ENCODE measurements around the gene ROBO1.
"Not testable (repeated sequence)": the region's sequence is repeated elsewhere in the genome, so short reads cannot be mapped to it uniquely, and the experiment has no call there.

Gene ROBO1

GRCh38 chr3:78765671-78766485, 1001.9 kb downstream of the ROBO1 start:
- peak; percentile 80 for DNase-seq

DNA sequence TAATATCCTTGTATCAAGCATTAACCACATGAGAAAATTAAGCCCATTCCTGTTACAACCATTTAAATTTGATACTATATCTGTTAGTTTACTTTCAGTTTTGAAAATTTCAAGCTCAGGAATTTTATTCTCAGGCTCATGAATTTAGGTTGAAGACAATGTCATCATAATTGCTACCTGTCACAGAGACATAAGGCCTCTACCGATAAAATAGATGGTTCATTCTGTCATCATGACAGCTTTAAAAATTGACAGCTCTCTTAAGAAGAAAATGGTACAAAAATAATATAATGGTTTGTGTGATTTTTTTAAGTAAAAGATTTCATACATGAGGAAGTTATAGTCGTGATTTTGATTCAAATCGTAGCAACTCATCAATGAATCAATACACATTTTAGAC, 1003.2 kb downstream of the ROBO1 start:
- DNase-seq, result no peak

DNA sequence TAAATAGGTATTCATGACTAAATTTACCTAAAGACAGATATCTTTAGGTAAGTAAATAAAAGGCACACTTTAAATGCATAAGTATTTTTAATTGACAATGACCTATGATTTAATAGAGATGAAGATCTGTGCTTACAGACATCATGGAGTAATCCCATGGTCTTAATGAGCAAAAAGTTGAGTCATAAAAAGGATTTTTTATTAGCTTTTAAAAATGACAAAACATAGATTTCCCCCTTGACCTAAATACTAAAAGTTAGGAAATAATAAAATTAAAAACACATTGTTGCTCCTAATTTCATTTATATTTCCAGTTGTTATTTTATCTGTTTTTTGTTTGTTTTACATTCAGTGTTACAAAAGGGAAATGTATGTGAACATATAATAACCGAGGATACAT, 1005.7 kb downstream of the ROBO1 start:
- DNase-seq, result no peak

DNA sequence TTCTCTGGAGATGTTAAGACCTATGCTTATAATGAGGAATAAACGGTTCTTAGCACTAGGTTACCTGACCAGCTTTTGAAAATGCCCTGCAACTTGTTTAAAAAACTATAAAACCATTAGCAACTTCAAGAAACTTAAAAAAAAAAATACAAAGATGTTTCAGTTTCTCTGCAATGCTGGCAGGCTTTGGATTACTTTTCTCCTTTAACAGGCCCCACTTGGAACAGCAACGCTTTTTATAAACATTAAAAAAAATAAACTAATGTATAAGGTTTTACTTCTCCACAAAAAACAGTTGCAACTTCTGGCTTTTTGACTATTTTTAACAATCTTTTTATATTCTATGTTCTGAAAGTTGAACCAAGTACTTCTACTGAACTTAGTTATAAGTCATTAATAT, 1006.7 kb downstream of the ROBO1 start:
- DNase-seq, result no peak

- no peak for DNase-seq
Measured at GRCh38 chr3:78757731-78758130, 1010.1 kb downstream of the ROBO1 start.

GRCh38 chr3:78754066-78754743, 1013.6 kb downstream of the ROBO1 start:
- no peak for DNase-seq

- no peak for DNase-seq
Measured at GRCh38 chr3:78751266-78751665, 1016.5 kb downstream of the ROBO1 start.

- DNase-seq, result not testable (repeated sequence)
Measured at GRCh38 chr3:78750291-78750690, 1017.5 kb downstream of the ROBO1 start.

DNA sequence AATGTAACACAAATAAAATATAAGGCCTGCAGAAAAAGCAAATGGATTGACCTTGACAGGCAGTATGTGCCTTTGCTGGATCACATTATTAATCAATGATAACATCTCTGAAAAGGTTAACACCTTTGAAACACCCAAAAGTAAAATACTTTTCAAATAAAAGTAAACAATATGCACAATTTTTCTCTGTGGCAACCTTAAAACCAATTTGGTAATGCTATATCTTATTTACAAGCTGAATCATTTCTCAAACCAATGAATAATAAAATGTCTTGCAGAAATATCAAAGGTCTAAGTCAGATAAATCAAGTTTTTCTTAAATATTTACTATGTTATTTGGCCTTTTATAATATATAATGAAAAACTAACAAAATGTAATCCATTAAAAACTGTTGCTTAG, 1018.7 kb downstream of the ROBO1 start:
- DNase-seq, result no peak

GRCh38 chr3:78745847-78746246, 1022.0 kb downstream of the ROBO1 start:
- no peak for DNase-seq

DNA sequence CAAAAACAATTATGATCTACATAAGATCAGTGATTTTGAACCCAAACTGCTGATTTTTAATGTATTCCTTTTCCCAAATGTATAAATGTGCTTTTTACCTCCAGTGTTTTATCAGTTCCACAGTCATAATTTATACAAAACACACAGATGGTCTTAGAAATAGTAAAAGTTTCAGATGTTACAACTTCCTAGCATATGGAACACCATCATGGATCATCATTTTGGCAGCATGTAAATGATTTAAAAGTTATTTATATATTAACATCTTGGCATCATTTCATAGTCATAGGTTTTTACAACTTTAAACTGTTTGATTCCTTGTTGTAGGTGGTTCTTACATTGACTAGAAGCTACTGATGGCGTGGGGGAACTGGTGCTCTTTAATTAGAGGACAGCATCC, 1025.3 kb downstream of the ROBO1 start:
- no peak for DNase-seq

GRCh38 chr3:78742041-78742440, 1025.8 kb downstream of the ROBO1 start:
- DNase-seq, result no peak

- DNase-seq, result no peak
Measured at GRCh38 chr3:78741066-78741645, 1026.6 kb downstream of the ROBO1 start.

- DNase-seq, result no peak
Measured at GRCh38 chr3:78738833-78739232, 1029.0 kb downstream of the ROBO1 start.

- DNase-seq, result no peak
Measured at GRCh38 chr3:78737988-78738387, 1029.8 kb downstream of the ROBO1 start.

GRCh38 chr3:78736863-78737262, 1030.9 kb downstream of the ROBO1 start:
- no peak for DNase-seq

DNA sequence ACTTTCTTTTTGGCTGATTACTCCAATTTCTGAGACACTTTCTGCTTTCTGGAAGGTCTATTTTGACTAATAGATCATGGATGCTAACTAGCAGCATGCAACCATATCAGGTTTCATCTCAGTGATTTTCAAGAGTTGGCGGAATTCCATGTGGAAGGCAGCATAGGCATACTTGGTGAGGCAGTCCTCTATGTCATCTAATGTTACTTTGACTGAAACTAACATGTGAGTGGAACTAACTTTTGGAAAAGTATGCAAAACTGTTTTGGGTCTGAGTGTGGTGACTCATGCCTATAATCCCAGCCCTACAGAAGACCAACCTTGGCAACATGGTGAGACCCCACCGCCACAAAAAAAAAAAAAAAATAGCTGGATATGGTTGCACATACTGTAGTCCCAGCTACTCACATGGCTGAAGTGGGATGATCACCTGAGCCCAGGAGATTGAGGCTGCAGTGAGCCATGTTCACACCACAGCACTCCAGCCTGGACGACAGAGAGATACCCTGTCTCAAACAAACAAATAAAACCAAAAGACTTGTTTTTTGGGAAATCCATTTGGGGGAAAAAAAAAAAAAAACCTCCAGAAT, 1033.7 kb downstream of the ROBO1 start:
- peak; percentile 37 for DNase-seq

DNA sequence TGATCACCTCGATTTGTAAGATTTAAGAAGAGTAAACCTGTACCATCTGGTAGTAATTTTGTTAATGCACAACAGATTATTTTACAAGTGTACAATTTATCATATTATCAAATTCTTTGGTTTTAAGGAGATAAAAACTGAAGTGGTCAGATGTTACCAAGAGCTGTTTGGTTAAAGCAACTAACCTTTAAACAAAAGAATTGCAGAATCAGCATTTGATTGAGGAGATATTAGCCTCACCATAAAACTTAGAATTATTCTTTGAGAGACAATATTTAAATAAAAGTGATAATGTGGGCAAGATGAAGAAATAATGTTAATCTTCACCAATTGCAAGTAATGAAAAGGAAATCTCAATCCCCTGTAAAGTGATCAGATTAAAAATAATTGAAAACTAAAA, 1034.9 kb downstream of the ROBO1 start:
- no peak for DNase-seq

DNA sequence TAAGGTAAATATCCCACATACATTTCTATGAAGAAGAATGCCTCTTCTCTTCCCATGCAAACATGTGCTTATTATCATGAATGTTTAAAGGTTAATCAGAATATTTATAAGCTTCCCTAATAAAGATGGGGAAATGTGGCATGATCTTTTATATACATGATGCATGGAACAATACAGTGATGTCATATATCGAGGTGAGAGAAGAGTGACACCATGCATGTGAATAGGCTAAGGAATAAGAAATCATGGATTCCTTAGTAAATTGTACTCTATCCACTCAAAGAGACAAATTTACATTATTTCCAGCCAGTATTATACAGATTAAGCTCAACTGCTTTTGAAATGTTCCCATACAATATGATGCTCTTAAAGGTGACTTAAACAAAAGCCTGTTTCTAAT, 1035.3 kb downstream of the ROBO1 start:
- DNase-seq, result no peak

DNA sequence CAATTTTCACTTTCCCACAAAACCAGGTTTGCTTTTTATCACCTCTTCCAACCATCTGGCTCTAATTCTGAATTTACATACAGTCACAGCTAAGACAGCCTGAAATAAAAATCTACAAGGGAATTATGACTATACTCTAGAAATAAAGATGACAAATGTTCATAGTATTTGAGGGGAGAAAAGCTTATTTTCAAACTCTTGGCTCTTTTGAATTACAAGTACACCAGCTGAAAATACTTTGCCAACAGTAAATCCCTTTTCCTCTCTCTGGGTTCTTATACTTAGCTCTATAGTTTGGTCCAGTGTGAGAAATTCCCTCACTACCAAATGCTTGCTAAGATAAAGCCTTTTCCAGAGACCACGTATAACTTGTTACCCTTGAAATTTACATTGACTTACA, 1037.9 kb downstream of the ROBO1 start:
- no peak for DNase-seq

DNA sequence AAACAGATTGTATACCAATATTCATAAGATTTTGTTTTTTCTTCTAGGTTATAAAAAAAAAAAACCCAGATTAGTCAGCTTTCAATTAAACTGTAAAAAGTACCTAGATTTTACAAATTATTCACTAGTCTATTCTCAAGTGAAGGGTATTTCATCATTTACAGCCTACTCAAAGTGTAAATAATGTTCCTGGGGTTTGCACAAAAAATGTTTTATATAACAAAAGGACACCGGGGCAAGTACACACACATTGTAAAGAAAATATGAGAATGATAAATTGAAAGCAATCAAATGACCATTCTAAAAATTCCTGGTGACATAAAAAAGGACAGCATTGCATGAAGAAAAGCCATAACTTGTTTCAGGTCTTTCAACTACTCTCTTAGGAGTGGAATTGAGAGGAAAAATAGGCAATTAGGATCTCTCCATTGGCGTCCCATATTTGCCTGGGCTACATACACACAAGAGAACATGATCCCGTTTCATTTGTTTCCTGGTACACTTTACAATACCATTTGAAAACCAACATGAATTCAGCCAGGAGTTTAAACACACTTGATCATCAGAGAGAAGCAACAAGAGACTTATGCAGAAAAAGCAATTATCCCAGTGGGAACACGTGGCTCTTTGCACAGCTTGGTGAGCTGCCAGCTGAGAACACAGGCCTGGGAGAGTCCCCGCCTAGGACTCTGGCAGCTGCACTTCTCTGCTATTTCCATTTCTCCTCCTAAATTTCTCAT, 1039.2 kb downstream of the ROBO1 start:
- peak; percentile 97 for DNase-seq

GRCh38 chr3:78726545-78726944, 1041.3 kb downstream of the ROBO1 start:
- peak; percentile 57 for DNase-seq

DNA sequence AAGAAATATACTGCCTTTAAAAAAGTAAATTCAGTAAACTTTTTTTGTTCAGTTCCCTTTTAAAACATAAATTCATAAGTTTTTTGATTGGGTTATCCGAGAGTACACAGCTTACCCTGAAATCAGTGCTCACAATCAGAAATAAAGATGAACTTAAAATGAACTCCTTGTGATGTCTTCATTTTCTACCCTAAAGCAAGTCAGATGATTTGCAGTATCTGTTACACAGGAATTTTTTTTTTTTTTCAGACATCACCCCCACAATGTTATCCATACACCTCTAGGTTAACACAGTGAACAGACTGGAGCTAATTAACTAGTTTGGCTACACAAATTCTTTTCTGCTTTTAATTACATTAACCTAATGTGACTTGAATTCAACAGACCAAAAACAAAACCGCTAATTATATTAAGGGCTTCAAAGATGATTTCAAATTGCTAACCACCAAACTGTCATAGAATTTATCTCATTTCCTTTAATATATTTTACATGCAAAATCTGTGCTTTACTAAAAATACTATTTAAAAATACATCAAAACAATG, 1042.0 kb downstream of the ROBO1 start:
- peak; percentile 41 for DNase-seq
